Heart right ventricle (tissue), 16 donors: Measurements from ENCODE around the gene ARHGAP22. TPM values are rescaled to one million over a fixed set of nuclear protein-coding genes. Genes with fewer than 3 reads are reported as not detected.
A peak's percentile ranks its signal among the peaks of the same experiment; 100 is the strongest.
"Not testable (repeated sequence)": the region's sequence is repeated elsewhere in the genome, so short reads cannot be mapped to it uniquely, and the experiment has no call there.

ENCODE experiments used
- ATAC-seq, 8 donors: fragments of 200-7000 bp; cut with Tn5 transposase; one replicate each; pipeline ENCODE4 v1.9.1; 2020; ENCODE audit warnings: mild to moderate bottlenecking in 8 of 8, moderate library complexity in 8 of 8, moderate number of reproducible peaks in 1 of 8
- DNase-seq, 2 donors: peaks; one replicate each; pipeline ENCODE4 v3.0.0-alpha.2; 2020
- H3K27ac ChIP-seq, 10 donors: fragments of 200-600 bp; sonication (generic) in 2 of 10; one replicate each; pipeline versions ENCODE4 v1.5.0 to v1.8.0; 2020 to 2022; ENCODE audit warnings: mild to moderate bottlenecking in 3 of 10
- H3K27me3 ChIP-seq, 7 donors: fragments of 200-600 bp; one replicate each; pipeline ENCODE4 v1.8.0; 2021 to 2022; ENCODE audit warnings: mild to moderate bottlenecking in 2 of 7
- H3K36me3 ChIP-seq, 9 donors: fragments of 200-600 bp; sonication (generic) in 1 of 9; one replicate each; pipeline versions ENCODE4 v1.5.0 to v1.8.0; 2020 to 2022; ENCODE audit warnings: mild to moderate bottlenecking in 2 of 9
- H3K4me1 ChIP-seq, 9 donors: fragments of 200-600 bp; sonication (generic) in 1 of 9; one replicate each; pipeline versions ENCODE4 v1.5.0 to v1.8.0; 2020 to 2022; ENCODE audit warnings: mild to moderate bottlenecking in 4 of 9
- H3K4me3 ChIP-seq, 10 donors: fragments of 200-600 bp; sonication (generic) in 2 of 10; one replicate each; pipeline versions ENCODE4 v1.5.0 to v1.8.0; 2020 to 2022; ENCODE audit warnings: mild to moderate bottlenecking in 7 of 10, moderate library complexity in 2 of 10
- H3K9me3 ChIP-seq, 11 donors: fragments of 200-600 bp in 10 of 11; sonication (generic) in 2 of 11; one replicate each; pipeline versions ENCODE4 v1.5.0 to v1.8.0; 2013 to 2022; ENCODE audit warnings: mild to moderate bottlenecking in 2 of 11, control low read depth in 1 of 11, moderate library complexity in 1 of 11
- CTCF ChIP-seq, 9 donors: fragments of 200-600 bp; sonication (generic) in 2 of 9; IDR thresholded peaks; one replicate each; pipeline versions ENCODE4 v1.5.0 to v1.8.0; 2021 to 2022; ENCODE audit warnings: antibody characterized with exemption in 9 of 9, mild to moderate bottlenecking in 5 of 9, moderate library complexity in 1 of 9
- WGBS, 2 donors: extraction: QIAGEN DNeasy Blood & Tissue Kit; methylation state at CpG; one replicate each; pipeline ENCODE4 v1.1.7; 2013; ENCODE audit warnings: inconsistent platforms in 1 of 2; 5-methylcytosine and 5-hydroxymethylcytosine counted together
- intact Hi-C, 10 donors: fragments of 100-400 bp; cut with DNase I; formaldehyde crosslinking; loops; one replicate each; pipeline versions ENCODE4 v1.11.1 to v1.14.2; 2022
- polyA plus RNA-seq, 2 donors: library from polyadenylated mRNA; stranded (reverse); fragments of 200-250 nt; gene quantifications; one replicate each; pipeline ENCODE4 v1.2.3, GENCODE V29; 2013
- total RNA-seq, 10 donors: library from RNA; stranded (reverse); fragmentation: NEBNext Ultra II Directional in 3 of 10; extraction: Animal tissue kit (Norgen Biotek cat#: 25700) in 3 of 10; gene quantifications; one replicate each; pipeline versions ENCODE4 v1.2.1 to v1.2.4, GENCODE V29; 2021 to 2023
- donor health status: Arrhythmogenic right ventricular cardiomyopathy.
- donor health status: ischemic (EF 13 %, LVEDD 7.1; RV severe dilation, severe dysfunction).
- donor health status: healthy with polysubstance abuse.
- donor health status: DM: no; HTN: yes; CAD: no.
- donor health status: DM: no; HTN: no; CAD: no.
- donor health status: ischemic (EF 25% LVEDD 6.9; RV normal size, moderate dysfunction).
- donor health status: ischemic (EF 25% LVEDD 5.7; RV mildly dilated, moderate dysfunction).
- donor health status: healthy.
- donor health status: DM: yes; HTN: yes; CAD: no.
- donor health status: Ischemic cardiomyopathy.
- donor health status: ischemic (EF 35%, LVEDD 5.7; RV mildly dilated, moderate dysfunction).
- donor health status: nonischemic (EF 11% LVEDD 7.7; RV severe dilation, severe dysfunction).
- donor health status: DM: yes; HTN: yes; CAD: no.
- donor health status: PGD.
- donor health status: ischemic (EF 29% LVEDD 5.4; RV normal size, mild dysfunction).
- donor health status: nonischemic (EF 23%, LVEDD 6.1; RV moderate dilation, normal function).

Gene ARHGAP22
- total and polyA plus RNA-seq, 12 donors = 1.5 to 9.3 (median 2.8) TPM

DNA sequence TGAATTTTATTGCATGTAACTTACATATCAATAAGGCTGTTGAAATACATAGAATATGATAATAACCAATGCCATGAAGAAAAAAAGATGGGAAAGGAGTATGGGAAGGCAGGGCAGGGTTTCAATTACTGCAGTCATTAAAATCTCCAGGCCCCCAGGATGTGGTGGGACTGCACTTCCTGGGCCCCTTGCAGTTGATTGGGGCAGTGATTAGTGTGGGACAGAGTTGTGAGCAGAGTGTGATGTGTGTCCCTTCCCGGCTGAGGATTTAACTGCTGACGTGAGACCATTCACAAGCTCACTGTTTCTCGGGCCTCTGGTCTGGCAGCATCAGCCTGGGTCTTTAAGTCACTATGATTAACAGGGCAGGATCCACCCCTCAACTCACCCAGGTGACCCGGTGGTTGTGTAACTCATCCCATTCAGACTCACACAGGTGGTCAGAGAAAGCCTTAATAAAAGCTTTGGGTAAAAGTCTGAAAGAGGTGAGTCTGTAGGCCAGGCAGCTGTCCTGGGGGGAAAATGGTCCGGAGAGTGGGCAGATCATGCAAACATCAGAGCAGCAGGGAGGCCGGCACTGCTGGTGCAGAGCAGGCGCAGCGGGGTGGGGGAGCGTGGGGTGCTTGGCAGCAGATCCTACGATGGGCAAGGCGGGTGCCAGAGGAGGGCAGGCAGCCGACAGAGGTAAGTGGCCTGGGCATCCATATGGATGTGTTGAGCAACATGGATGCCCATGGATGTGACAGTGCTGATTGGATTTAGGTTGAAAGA is 43.5 kb upstream of the ARHGAP22 start:
- 82 to 85% methylated on average over 12 of the region's 12 CpGs for WGBS, 2 donors
- Histone ChIP-seq H3K9me3 (peaks cover 0 to under 1% (median 0%) of the 10 kb centered on the region in 11 donors), H3K4me1 (peaks cover 0 to 6% (median 0%) of the 10 kb centered on the region in 9 donors), H3K4me3 (no peak overlapping the region), H3K27ac (no peak overlapping the region), H3K36me3 (no peaks in the 10 kb centered on the region), H3K27me3 (no peaks in the 10 kb centered on the region)
- intact Hi-C loops = no loop called here
- DNase-seq (no peak), ATAC-seq (peak in 1 of 8 donors; percentile 44)
- TF ChIP-seq CTCF (IDR thresholded peaks at IDR 0.05) = no peak

DNA sequence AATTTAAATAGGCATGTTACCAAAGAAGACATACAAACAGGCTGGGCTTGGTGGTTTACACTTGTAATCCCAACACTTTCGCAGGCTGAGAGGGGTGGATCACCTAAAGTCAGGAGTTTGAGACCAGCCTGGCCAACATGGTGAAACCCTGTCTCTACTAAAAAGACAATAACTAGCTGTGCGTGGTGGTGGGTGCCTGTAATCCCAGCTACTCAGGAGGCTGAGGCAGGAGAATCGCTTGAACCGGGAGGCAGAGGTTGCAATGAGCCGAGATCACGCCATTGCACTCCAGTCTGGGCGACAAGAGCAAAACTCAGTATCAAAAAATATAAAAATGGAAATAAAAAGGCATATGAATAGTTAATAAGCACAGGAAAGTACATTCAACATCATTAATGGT is 42.2 kb upstream of the ARHGAP22 start:
- intact Hi-C loops, H3K9me3 ChIP-seq, H3K4me3 ChIP-seq, ATAC-seq, H3K27ac ChIP-seq, H3K4me1 ChIP-seq, H3K27me3 ChIP-seq, DNase-seq, H3K36me3 ChIP-seq: not testable (repeated sequence)
- WGBS, 2 donors = 96 to 97% methylated on average over 7 of the region's 7 CpGs

- H3K4me1 ChIP-seq = no peaks in the 10 kb centered on the region
- peaks cover 0 to 24% (median 11%) of the 10 kb centered on the region in 11 donors for H3K9me3 ChIP-seq
- intact Hi-C loops = no loop called here
- ATAC-seq (no peak), DNase-seq (no peak)
- no peak overlapping the region for H3K4me3 ChIP-seq
- WGBS, 2 donors = 74 to 91% methylated on average over 1 of the region's 1 CpG
- no peak for TF ChIP-seq CTCF (IDR thresholded peaks at IDR 0.05)
- H3K27me3 ChIP-seq = no peaks in the 10 kb centered on the region
- no peak overlapping the region for H3K27ac ChIP-seq
- H3K36me3 ChIP-seq = no peaks in the 10 kb centered on the region
These were observed 40.7 kb upstream of the ARHGAP22 start for GRCh38 chr10:48645600-48645999.

GRCh38 chr10:48641099-48641690 is 36.3 kb upstream of the ARHGAP22 start:
- DNase-seq, H3K4me3 ChIP-seq, H3K27me3 ChIP-seq, H3K36me3 ChIP-seq, ATAC-seq, H3K27ac ChIP-seq, intact Hi-C loops: not testable (repeated sequence)
- 98% methylated on average over 4 of the region's 4 CpGs for WGBS, 2 donors
- Histone ChIP-seq H3K4me1 (peaks cover 0 to 30% (median 0%) of the 10 kb centered on the region in 9 donors), H3K9me3 (peaks cover 0 to 34% (median 16%) of the 10 kb centered on the region in 11 donors)

DNA sequence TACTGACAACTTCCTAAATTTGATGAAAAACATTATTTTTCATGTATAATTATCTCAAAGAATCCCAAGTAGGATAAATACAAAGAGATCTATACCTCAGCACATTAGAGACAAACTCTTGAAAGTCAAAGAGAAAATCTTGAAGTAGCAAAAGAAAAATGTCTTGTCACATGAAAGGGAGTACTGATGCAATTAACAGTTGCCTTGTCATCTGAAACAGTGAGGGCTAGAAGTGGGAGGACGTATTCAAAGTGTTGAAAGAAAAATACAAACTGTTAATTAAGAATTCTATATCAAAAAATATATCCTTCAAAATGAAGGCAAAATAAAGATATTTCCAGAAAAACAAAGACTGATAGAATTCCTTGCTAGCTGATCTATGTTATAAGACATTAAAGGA is 35.5 kb upstream of the ARHGAP22 start:
- peaks cover 0 to 34% (median 16%) of the 10 kb centered on the region in 11 donors for H3K9me3 ChIP-seq
- DNase-seq (no peak), ATAC-seq (no peak)
- peak overlapping the region in 1 of 10 donors; percentile 75 for H3K27ac ChIP-seq
- no peaks in the 10 kb centered on the region for H3K36me3 ChIP-seq
- H3K4me3 ChIP-seq = no peak overlapping the region
- intact Hi-C loops = no loop called here
- H3K4me1 ChIP-seq = peaks cover 0 to 39% (median 0%) of the 10 kb centered on the region in 9 donors
- no peaks in the 10 kb centered on the region for H3K27me3 ChIP-seq
- no peak for TF ChIP-seq CTCF (IDR thresholded peaks at IDR 0.05)
- 66 to 70% methylated on average over 1 of the region's 1 CpG for whole genome bisulfite sequencing, 2 donors
